GM23248 (cell line): ENCODE results near the gene UBE2H.

ENCODE experiments used
- EZH2 ChIP-seq: fragments of 200-600 bp; sonication (generic); IDR thresholded peaks from 2 replicates; pipeline ENCODE4 v1.6.1; 2018; ENCODE audit warnings: antibody characterized with exemption, mild to moderate bottlenecking; ENCODE audit not compliant: insufficient read depth, poor library complexity, severe bottlenecking
- EZH2phosphoT487 ChIP-seq: fragments of 200-600 bp; sonication (generic); IDR thresholded peaks from 2 replicates; pipeline ENCODE4 v1.6.1; 2018; ENCODE audit warnings: antibody characterized with exemption, moderate library complexity, mild to moderate bottlenecking, low read depth; ENCODE audit not compliant: insufficient read depth

DNA sequence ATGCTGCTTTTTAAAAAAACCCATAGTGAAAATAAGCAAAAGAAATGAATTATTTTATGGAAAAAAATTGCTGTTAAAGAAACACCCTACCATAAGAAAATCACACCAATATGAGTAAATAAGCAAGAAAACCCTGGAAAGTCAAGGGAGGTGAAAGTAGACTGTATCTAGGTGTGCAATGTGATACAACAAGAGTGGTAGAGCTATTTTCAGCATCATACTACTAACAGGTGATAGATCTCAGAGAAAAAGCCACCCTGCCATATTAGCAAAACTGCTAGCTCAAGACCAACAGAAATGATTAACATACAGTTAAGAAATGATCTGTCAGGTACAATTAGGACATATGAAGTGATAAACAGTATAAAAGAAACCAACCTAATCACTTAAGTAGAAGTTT, 54.8 kb downstream of the UBE2H start:
- TF ChIP-seq EZH2phosphoT487 (no peak), EZH2 (no peak)
